K562 (cell line): ENCODE measurements around the gene SERPINB12.

Experiments used
- ATF2 ChIP-seq: sonication (generic); formaldehyde crosslinking; IDR thresholded peaks from 2 replicates; pipeline ENCODE4 v1.8.1; 2022; ENCODE audit warnings: missing genetic modification reagents
- CBX2 ChIP-seq: fragments of 200-600 bp; sonication (generic); IDR thresholded peaks from one replicate; pipeline ENCODE4 v1.6.1; 2012; ENCODE audit warnings: mild to moderate bottlenecking, low read length, inconsistent platforms; ENCODE audit not compliant: insufficient read depth, poor library complexity, severe bottlenecking
- CHD1 ChIP-seq: fragments of 200-600 bp; sonication (generic); IDR thresholded peaks from one replicate; pipeline ENCODE4 v1.6.1; 2012; ENCODE audit warnings: mild to moderate bottlenecking, moderate library complexity, low read length, inconsistent platforms
- CTCF ChIP-seq, 3 experiments: IDR thresholded peaks in 2 of 3; conservative IDR thresholded peaks in 1 of 3; 2 replicates each; pipeline ENCODE4 v1.5.1; 2011 to 2012; ENCODE audit warnings: low read length in 3 of 3, mild to moderate bottlenecking in 3 of 3, control low read depth in 2 of 3, improper control_type of control experiment in 1 of 3, inconsistent platforms in 1 of 3, low read depth in 1 of 3, mixed read lengths in 1 of 3, moderate library complexity in 1 of 3; ENCODE audit not compliant: insufficient read depth in 2 of 3
- EZH2 ChIP-seq: IDR thresholded peaks from 2 replicates; pipeline ENCODE4 v1.6.1; 2012; ENCODE audit warnings: low read depth, mild to moderate bottlenecking, inconsistent platforms, low read length, borderline replicate concordance
- FOXA1 ChIP-seq: fragments of 450-650 bp; IDR thresholded peaks from 2 replicates; pipeline ENCODE4 v1.6.1; 2016; ENCODE audit warnings: mild to moderate bottlenecking, borderline replicate concordance
- HNRNPL ChIP-seq: fragments of 200-400 bp; formaldehyde crosslinking; IDR thresholded peaks from 2 replicates; pipeline ENCODE4 v1.6.1; 2017; ENCODE audit warnings: low read depth, mild to moderate bottlenecking, low read length
- MAFK ChIP-seq: IDR thresholded peaks from 2 replicates; pipeline ENCODE4 v1.6.1; 2011; ENCODE audit warnings: low read length, improper control_type of control experiment
- MXD1 ChIP-seq: fragments of 250-450 bp; sonication (Bioruptor Pico); IDR thresholded peaks from 2 replicates; pipeline ENCODE4 v1.8.0; 2021; ENCODE audit warnings: borderline replicate concordance, mild to moderate bottlenecking, moderate library complexity; ENCODE audit not compliant: poor library complexity, severe bottlenecking
- POLR2A ChIP-seq: fragments of 450-650 bp; conservative IDR thresholded peaks from 2 replicates; pipeline ENCODE4 v1.6.1; 2016
- TAF1 ChIP-seq: IDR thresholded peaks from 2 replicates; pipeline ENCODE4 v1.6.1; 2011; ENCODE audit warnings: mild to moderate bottlenecking, low read length, moderate library complexity; ENCODE audit not compliant: insufficient read depth, control insufficient read depth, severe bottlenecking; ENCODE audit errors: extremely low read depth
- ZNF280A ChIP-seq: fragments of 450-650 bp; IDR thresholded peaks from 2 replicates; pipeline ENCODE4 v1.6.1; 2018; ENCODE audit warnings: mild to moderate bottlenecking, low read depth; ENCODE audit not compliant: partially characterized antibody
- ZNF354B ChIP-seq: fragments of 250-450 bp; sonication (Bioruptor Pico); IDR thresholded peaks from 2 replicates; pipeline ENCODE4 v1.4.0; 2020
- ZNF408 ChIP-seq: fragments of 250-450 bp; sonication (Bioruptor Pico); IDR thresholded peaks from 2 replicates; pipeline ENCODE4 v1.4.0; 2020; ENCODE audit warnings: low read depth, mild to moderate bottlenecking, moderate library complexity

GRCh38 chr18:63567825-63568224 is 25.7 kb downstream of the SERPINB12 start:
- TF ChIP-seq CTCF (IDR thresholded peaks at IDR 0.05 in 2 of 3, conservative IDR thresholded peaks at IDR 0.05 in 1 of 3; ENCODE audit: insufficient read depth in 2 of 3, low read depth in 1 of 3, low read length in 3 of 3) (no peak), MAFK (no peak), ZNF354B (no peak), ZNF280A (no peak), CHD1 (no peak), CBX2 (no peak), HNRNPL (no peak), TAF1 (no peak), POLR2A (no peak), FOXA1 (no peak), EZH2 (no peak), MXD1 (no peak), ZNF408 (CRISPR knock-in tag) (no peak), ATF2 (CRISPR knock-in tag) (no peak)
